Measurements from ENCODE around the gene NTRK3.

The NTRK3 gene

DNA sequence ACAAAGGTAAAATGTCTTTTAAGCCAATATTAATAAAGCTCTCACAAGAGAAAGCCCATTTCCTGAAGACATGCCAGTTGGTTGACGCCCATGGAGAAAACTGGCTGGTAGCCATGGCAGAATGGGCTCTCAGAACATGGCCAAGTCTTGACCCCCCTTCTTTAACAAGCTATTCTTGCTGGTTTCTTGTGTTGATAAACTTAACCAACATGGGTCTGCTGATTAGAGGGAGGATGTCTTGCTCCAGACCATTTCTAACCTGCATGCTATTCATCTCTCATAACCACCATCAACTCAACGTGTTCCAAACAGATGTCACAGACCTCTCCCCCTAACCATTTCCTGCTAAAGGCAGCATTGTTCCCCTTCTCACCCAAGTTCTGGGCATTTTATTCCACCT is 25.7 kb downstream of the NTRK3 start:
- DNase-seq: no peak

DNA sequence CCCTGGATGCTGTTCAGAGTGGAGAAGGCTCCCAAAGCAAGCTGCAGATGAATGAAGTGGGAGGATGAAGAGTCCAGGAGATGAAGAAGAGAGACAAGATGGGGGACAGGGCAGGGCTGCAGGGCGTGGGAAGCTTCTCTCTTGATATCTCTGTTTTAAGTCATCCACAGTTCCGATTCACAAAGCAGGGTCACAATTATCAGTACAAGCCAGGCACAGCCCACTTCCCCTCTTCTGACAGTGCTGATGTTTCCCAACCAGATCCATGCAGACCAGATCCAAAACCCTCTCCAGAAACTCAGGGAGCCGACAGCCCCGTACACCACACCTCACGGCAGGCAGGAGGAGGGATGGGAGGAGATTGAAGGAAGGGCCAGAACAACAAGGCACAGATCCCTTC is 31.1 kb downstream of the NTRK3 start:
- no peak for DNase-seq

GRCh38 chr15:88223084-88223483 is 33.5 kb downstream of the NTRK3 start:
- no peak for DNase-seq

DNA sequence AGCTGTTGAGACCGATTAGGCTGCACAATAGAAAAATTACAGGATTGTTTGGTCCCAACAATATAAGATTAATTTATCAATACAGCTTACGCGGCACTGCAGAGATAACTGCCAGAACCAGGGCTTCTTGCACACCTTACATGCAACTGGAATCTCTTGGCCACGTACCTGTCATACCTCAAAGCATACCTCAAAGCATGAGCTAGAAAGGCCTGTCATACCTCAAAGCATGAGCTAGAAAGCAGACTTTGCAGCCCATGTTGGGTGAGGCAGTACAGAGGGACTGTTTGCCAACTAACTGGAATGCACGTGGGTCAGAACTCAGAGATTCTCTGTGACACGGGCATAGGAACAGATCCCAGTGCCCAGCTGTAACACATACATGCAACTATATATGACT is 34.7 kb downstream of the NTRK3 start:
- DNase-seq: no peak

- DNase-seq: no peak
These were observed 35.9 kb downstream of the NTRK3 start for GRCh38 chr15:88220443-88221335.

GRCh38 chr15:88219623-88220022 is 36.9 kb downstream of the NTRK3 start:
- DNase-seq: no peak

DNA sequence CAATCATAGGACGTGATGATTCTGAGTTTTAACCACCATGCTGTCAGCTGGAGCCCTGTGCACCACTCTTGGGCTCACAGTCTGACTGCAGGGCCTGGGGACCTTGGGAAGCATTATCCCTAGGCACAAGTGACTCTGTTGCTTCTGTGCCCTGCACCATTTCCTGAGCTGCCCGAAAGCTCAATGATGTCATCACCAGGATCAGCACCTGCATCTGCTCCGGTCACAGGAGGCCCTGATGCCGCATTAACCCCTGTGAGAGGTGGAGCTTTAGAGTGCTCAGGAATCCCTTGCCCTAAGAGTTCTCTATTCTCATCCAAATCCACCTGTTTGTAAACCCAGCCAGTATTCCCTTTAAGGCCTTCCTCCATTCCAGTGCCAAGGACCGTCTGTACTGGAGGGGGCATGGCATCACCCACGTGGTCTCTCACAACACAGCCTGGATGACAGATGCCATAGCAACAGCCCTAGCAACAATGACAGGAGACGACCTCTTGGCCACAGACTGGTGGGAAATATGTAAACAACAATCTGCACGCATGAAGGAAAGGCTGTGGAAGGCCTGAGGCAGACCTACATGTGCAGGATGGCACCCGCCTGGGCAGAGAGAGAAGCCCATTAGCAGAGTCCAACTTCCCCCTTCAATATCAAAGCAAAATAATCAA is 37.9 kb downstream of the NTRK3 start:
- DNase-seq: no peak

DNA sequence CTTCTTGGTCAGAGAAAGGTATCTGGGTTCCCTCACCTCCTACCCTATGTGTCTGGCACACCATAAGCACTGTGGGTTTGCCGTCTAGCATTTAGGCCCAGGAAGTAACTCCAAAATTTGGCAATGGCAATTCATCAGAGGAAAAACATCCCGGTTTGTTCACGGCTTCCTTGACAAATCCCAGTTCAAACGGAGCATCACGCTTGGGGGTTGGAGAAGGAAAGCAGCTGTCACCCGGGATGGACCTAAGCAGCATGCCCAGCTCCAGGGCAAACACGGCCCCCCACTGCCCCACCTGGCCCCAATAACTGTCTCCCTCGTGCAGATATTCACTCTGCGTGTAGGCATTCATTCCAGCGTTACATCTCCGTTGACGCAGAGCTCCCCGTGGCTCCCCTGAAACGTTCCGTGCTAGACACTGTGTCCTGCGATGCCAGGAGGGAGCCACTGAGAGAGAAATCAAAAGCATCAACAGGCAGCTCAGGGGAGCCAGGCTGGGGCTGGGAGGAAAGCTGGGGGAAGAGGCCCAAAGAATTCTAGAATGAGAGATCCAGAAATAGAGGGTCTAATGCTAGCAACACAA is 41.4 kb downstream of the NTRK3 start:
- DNase-seq: no peak

DNA sequence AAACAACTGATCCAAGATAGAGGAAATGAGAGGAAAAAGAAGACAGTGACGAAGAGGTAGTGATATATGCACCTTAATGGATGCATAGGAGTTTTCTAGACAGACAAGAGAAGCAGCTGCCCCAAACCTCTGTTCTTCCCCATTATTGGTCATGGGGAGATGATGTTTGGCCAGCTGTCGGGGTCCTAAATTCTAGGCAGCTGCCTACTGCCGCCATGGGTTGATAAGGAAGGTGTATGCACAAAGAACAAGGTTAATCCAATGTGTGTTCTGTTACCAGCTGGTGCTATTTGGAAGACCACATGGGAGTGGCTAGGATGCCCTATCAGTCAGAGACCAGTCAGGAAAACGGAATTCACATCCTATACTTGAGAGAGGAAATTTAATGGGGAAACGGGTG is 47.4 kb downstream of the NTRK3 start:
- DNase-seq: no peak

DNA sequence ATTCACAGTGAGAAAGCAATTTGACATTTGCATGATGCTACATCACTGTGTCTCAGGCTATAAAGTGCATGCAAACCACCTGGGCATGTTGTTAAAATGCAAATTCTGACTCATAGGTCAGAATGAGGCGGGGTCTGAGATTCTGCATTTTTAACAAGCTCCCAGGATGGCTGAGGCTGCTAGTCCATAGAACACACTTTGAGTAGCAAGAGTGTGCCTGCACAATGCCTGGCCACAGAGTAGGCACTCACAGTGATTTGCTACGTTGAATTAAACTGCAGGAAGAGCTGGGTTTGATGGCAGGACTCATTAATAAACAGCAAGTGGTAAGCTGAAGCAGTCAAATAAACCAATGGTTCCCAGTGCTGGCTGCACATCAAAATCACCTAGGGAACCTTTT is 48.1 kb downstream of the NTRK3 start:
- DNase-seq: no peak

DNA sequence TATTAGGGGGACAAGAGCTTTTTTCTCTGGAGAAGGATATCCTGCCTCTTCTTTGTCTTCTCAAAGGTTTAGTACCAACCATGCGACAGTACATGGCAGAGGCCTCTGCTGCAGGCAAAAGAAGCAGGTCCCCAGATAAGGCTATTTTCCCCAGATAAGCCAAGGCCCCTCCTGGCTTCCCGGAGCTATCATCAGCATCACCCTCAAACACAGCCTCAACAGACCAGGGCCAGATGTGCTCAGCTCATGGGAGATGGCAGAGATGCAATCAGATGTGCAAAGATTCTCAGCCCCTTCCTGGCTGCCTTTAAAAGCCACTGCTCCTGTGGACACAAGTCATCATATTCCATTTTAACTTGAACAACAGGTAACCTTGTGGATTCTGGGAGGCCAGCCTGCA is 49.0 kb downstream of the NTRK3 start:
- no peak for DNase-seq

GRCh38 chr15:88204584-88204983 is 52.0 kb downstream of the NTRK3 start:
- DNase-seq: no peak

DNA sequence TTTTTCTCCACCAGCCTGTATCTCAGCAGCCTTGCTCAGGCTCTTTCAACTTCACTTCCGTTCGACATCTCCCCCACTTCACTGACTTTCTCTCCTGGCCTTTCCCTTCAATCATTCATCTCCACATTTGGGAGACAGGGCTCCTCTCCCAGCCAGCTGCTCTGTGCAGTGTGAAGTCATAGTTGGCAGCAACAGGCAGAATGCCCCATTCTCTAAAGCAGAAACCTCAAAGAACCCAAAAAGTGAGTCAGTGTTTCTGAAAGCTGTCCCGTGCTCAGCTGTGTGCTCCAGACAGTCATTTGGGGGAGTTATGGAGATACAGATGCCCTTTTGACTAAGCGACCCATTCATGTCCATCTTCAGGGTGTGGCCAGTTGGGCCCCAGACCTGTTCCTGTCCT is 54.3 kb downstream of the NTRK3 start:
- DNase-seq: no peak

DNA sequence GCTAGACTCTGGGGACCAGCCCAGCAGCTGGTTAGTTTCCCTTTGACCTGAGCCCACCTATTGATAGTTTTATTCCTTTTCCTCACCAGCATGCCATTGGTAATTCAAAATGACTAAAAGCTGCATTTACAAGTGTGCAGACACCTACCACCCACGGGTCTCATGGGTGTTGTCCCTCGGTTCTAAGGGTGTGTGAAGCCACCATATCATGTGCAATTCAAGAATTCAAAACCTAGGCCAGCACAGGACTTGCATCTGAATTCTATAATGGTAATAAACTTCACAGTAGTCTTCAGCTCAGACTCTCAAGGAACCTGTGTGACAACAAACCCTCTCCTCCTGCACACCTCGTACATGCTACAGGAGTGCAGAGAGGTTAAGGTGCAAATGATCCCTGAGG is 55.3 kb downstream of the NTRK3 start:
- no peak for DNase-seq

DNA sequence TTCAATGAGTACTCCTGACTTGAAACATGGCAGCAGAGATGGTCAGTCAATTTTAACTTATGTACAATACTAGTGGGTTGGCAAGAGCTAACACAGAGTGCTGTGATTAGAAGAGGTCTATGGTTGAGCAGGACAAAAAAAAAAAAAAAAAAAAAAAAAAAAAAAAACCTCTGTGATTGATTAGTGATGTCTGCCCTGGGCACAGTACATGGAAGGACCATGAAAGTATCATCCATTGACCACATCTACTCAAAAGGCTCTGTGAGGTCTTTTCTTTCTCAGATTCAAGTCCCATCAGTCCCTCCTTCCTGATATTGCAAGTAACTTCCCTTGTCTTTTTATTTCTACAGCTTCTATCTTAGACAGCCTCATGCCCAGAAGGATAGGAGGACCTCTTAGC is 59.6 kb downstream of the NTRK3 start:
- no peak for DNase-seq

DNA sequence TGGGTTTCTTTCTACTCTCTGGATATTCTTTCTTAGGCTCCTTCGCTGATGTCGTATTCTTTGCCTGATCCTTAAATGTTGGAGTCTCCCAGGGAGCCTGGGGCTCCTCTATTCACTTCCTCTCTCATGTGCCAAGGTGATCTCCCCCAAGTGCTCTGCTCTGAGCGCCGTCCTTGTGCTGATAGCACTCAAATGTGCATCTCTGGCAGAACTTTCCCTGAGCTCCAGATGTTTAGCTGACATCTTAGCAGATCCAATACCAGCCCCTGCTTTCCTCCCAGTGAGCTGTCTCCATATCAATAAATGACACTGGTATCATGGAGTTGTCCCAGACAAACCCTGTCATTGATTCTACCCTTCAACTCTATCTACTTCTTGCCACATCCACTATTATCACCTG is 62.4 kb downstream of the NTRK3 start:
- no peak for DNase-seq

DNA sequence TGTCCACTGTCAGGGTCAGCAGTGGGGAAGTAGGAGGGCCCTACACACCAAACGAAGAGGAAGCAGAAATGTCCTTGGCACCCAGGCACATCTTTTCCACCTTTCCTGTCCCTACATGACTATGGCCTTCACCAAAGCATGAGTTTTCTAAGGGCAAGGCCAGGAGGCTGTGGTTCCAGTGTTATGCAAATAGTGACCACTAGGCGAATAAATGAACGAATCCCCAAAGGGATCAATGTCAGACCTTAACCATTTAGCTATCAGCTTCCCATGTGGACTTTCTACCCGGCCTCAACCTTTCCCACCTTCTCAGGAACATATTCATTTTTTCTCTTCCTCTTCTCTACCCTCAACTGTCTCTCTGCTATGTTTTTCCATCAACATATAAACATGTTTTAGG is 63.1 kb downstream of the NTRK3 start:
- DNase-seq: no peak

- no peak for DNase-seq
These were observed 64.8 kb downstream of the NTRK3 start for GRCh38 chr15:88191812-88192165.

DNA sequence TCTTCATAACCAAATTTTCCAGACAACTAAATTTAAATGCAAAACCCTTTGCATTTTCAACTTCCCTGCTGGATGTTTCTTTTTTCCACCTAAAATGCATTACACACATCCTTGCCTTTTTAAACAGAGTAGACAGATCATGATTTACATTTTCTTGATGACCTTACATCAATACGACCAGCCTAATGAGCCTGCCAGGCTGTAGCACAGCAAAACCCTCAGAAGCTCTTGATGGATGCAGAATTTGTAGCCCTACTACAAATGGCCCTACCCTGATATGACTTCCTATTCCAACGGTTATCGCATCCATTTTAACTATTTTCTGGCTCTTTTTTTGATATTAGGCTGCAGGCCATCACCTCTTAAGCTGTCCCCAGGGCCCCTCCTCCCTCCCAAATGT is 66.3 kb downstream of the NTRK3 start:
- no peak for DNase-seq

DNA sequence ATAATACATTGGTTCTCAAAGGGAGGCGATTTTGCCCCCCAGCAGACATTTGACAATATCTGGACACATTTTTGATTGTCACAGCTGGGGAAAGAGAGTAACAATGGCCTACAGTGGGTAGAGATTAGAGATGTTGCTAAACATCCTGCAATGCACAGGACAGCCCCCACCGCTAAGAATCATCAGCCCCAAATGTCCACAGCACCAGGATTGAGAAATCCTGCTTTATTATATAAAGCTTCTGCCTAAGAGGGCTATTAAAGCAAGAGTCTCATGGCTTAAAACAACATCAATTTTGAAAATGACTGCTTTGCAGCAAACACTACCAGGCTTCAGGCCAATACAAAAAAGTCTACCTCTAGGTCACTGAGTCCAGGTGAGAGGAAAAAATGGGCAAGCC is 68.2 kb downstream of the NTRK3 start:
- DNase-seq: no peak

- no peak for DNase-seq
These were observed 69.3 kb downstream of the NTRK3 start for GRCh38 chr15:88187195-88187594.

- DNase-seq: no peak
These were observed 71.0 kb downstream of the NTRK3 start for GRCh38 chr15:88185584-88185983.

DNA sequence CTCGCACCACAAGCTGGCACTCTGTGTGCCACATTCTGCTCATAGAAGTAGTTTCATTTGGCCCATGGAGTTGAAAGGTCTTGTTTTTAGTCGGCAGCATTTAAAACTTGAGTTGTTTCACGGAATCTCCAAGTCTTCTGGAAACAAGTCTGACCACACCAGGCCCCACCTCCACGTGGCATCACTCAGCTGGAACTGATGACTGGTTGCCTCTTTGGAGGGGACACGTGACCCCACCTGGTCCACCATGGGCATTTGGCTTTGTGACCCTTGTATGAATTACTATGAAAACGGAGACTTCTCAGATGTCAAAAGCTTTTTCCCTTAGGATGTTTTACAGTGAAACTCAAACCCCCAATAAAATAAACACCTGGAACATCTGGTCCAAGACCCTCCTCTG is 74.9 kb downstream of the NTRK3 start:
- no peak for DNase-seq

GRCh38 chr15:88179562-88179961 is 77.0 kb downstream of the NTRK3 start:
- no peak for DNase-seq

All from CD4-positive, alpha-beta T cell treated with Interleukin-4 for 1 hour (primary cell).